ENCODE data around the gene RAB12.
"Not testable (repeated sequence)": the region's sequence is repeated elsewhere in the genome, so short reads cannot be mapped to it uniquely, and the experiment has no call there.

RAB12 gene

GRCh38 chr18:8615397-8616027, 6.3 kb downstream of the RAB12 start:
- H3K27me3 ChIP-seq (replicated peaks; ENCODE audit: control insufficient read depth, insufficient read depth, low read length) = no peaks in the 10 kb centered on the region
- H3K4me3 ChIP-seq (ENCODE audit: low read length) = peak overlapping the region; percentile 27
- no peaks in the 10 kb centered on the region for H3K36me3 ChIP-seq (ENCODE audit: control insufficient read depth, insufficient read depth, low read length, severe bottlenecking)
- no peaks in the 10 kb centered on the region for H3K9me3 ChIP-seq (ENCODE audit: control insufficient read depth, low read length)
- H3K4me1 ChIP-seq (ENCODE audit: control insufficient read depth, insufficient read depth, low read length) = peaks cover 33% of the 10 kb centered on the region
- H3K9ac ChIP-seq (ENCODE audit: low read length) = peak overlapping the region; percentile 6
- DNase-seq (ENCODE audit: low read depth) = peak; percentile 94

DNA sequence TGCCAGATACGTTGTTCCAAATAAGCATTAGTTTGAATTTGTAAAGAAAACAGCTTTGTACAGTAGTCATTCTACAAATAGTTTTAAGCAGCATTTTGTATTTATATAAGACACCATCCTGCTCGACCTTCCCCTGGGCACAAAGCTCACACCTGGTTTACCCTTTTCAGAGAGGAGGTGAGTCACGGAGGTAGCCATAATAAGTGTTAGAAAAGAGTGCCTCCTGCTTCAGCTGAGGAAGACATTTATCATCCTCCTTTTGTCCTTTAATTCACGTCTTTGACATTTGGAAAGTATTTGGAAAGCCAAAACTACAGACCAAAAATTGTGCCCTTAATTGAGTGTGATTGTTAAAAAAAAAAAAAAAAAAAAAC, 6.8 kb downstream of the RAB12 start:
- H3K4me3 ChIP-seq (ENCODE audit: low read length) = peak overlapping the region; percentile 27
- H3K27me3 ChIP-seq (replicated peaks; ENCODE audit: control insufficient read depth, insufficient read depth, low read length) = no peaks in the 10 kb centered on the region
- H3K9me3 ChIP-seq (ENCODE audit: control insufficient read depth, low read length) = no peaks in the 10 kb centered on the region
- DNase-seq (ENCODE audit: low read depth) = no peak
- peaks cover 28% of the 10 kb centered on the region for H3K4me1 ChIP-seq (ENCODE audit: control insufficient read depth, insufficient read depth, low read length)
- H3K36me3 ChIP-seq (ENCODE audit: control insufficient read depth, insufficient read depth, low read length, severe bottlenecking) = no peaks in the 10 kb centered on the region
- H3K9ac ChIP-seq (ENCODE audit: low read length) = peak overlapping the region; percentile 6

GRCh38 chr18:8617907-8618306, 8.7 kb downstream of the RAB12 start:
- no peak overlapping the region for H3K4me3 ChIP-seq (ENCODE audit: low read length)
- H3K4me1 ChIP-seq (ENCODE audit: control insufficient read depth, insufficient read depth, low read length) = peaks cover 18% of the 10 kb centered on the region
- H3K9ac ChIP-seq (ENCODE audit: low read length) = no peak overlapping the region
- no peaks in the 10 kb centered on the region for H3K9me3 ChIP-seq (ENCODE audit: control insufficient read depth, low read length)
- no peaks in the 10 kb centered on the region for H3K36me3 ChIP-seq (ENCODE audit: control insufficient read depth, insufficient read depth, low read length, severe bottlenecking)
- DNase-seq (ENCODE audit: low read depth) = no peak
- no peaks in the 10 kb centered on the region for H3K27me3 ChIP-seq (replicated peaks; ENCODE audit: control insufficient read depth, insufficient read depth, low read length)

DNA sequence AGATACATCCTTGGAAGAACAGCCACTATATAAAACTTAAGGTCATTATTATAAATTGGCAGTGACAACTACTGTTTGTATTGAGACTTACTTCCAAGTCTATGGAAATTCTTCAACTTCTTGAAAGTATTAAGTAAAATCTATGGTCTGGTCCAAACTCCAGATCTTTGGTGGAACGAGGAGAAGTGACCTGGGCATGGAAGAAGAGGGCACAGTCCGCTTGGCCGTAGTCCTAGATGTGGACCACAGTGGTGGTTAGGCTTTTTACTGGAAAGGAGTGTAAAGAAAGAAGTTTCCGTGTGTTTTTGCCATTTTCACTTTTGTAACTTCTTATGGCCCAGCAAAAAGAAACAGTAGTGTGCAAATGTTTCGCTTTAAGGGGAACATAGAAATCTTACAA, 9.8 kb downstream of the RAB12 start:
- Histone ChIP-seq H3K4me3 (ENCODE audit: low read length) (no peak overlapping the region), H3K36me3 (ENCODE audit: control insufficient read depth, insufficient read depth, low read length, severe bottlenecking) (no peaks in the 10 kb centered on the region), H3K9me3 (ENCODE audit: control insufficient read depth, low read length) (no peaks in the 10 kb centered on the region), H3K9ac (ENCODE audit: low read length) (no peak overlapping the region), H3K27me3 (replicated peaks; ENCODE audit: control insufficient read depth, insufficient read depth, low read length) (no peaks in the 10 kb centered on the region), H3K4me1 (ENCODE audit: control insufficient read depth, insufficient read depth, low read length) (peaks cover 24% of the 10 kb centered on the region)
- no peak for DNase-seq (ENCODE audit: low read depth)

- Histone ChIP-seq H3K9ac (ENCODE audit: low read length) (no peak overlapping the region), H3K4me3 (ENCODE audit: low read length) (no peak overlapping the region), H3K27me3 (replicated peaks; ENCODE audit: control insufficient read depth, insufficient read depth, low read length) (no peaks in the 10 kb centered on the region), H3K4me1 (ENCODE audit: control insufficient read depth, insufficient read depth, low read length) (peaks cover 23% of the 10 kb centered on the region), H3K36me3 (ENCODE audit: control insufficient read depth, insufficient read depth, low read length, severe bottlenecking) (peaks cover 1% of the 10 kb centered on the region), H3K9me3 (ENCODE audit: control insufficient read depth, low read length) (no peaks in the 10 kb centered on the region)
- DNase-seq (ENCODE audit: low read depth) = no peak
Observed at GRCh38 chr18:8619835-8620577, 10.8 kb downstream of the RAB12 start.

GRCh38 chr18:8620845-8621244, 11.6 kb downstream of the RAB12 start:
- Histone ChIP-seq H3K36me3 (ENCODE audit: control insufficient read depth, insufficient read depth, low read length, severe bottlenecking) (peaks cover 9% of the 10 kb centered on the region), H3K9ac (ENCODE audit: low read length) (no peak overlapping the region), H3K9me3 (ENCODE audit: control insufficient read depth, low read length) (no peaks in the 10 kb centered on the region), H3K27me3 (replicated peaks; ENCODE audit: control insufficient read depth, insufficient read depth, low read length) (no peaks in the 10 kb centered on the region), H3K4me1 (ENCODE audit: control insufficient read depth, insufficient read depth, low read length) (peaks cover 14% of the 10 kb centered on the region), H3K4me3 (ENCODE audit: low read length) (no peak overlapping the region)
- no peak for DNase-seq (ENCODE audit: low read depth)

GRCh38 chr18:8622625-8623024, 13.4 kb downstream of the RAB12 start:
- H3K36me3 ChIP-seq (ENCODE audit: control insufficient read depth, insufficient read depth, low read length, severe bottlenecking) = peaks cover 26% of the 10 kb centered on the region
- H3K9ac ChIP-seq (ENCODE audit: low read length); H3K4me1 ChIP-seq (ENCODE audit: control insufficient read depth, insufficient read depth, low read length); H3K9me3 ChIP-seq (ENCODE audit: control insufficient read depth, low read length); H3K4me3 ChIP-seq (ENCODE audit: low read length); H3K27me3 ChIP-seq (replicated peaks; ENCODE audit: control insufficient read depth, insufficient read depth, low read length); DNase-seq (ENCODE audit: low read depth): not testable (repeated sequence)

GRCh38 chr18:8623549-8624106, 14.4 kb downstream of the RAB12 start:
- Histone ChIP-seq H3K9ac (ENCODE audit: low read length) (no peak overlapping the region), H3K4me3 (ENCODE audit: low read length) (no peak overlapping the region), H3K27me3 (replicated peaks; ENCODE audit: control insufficient read depth, insufficient read depth, low read length) (no peaks in the 10 kb centered on the region), H3K36me3 (ENCODE audit: control insufficient read depth, insufficient read depth, low read length, severe bottlenecking) (peaks cover 31% of the 10 kb centered on the region), H3K4me1 (ENCODE audit: control insufficient read depth, insufficient read depth, low read length) (peaks cover 8% of the 10 kb centered on the region), H3K9me3 (ENCODE audit: control insufficient read depth, low read length) (no peaks in the 10 kb centered on the region)
- DNase-seq (ENCODE audit: low read depth) = peak; percentile 20

DNA sequence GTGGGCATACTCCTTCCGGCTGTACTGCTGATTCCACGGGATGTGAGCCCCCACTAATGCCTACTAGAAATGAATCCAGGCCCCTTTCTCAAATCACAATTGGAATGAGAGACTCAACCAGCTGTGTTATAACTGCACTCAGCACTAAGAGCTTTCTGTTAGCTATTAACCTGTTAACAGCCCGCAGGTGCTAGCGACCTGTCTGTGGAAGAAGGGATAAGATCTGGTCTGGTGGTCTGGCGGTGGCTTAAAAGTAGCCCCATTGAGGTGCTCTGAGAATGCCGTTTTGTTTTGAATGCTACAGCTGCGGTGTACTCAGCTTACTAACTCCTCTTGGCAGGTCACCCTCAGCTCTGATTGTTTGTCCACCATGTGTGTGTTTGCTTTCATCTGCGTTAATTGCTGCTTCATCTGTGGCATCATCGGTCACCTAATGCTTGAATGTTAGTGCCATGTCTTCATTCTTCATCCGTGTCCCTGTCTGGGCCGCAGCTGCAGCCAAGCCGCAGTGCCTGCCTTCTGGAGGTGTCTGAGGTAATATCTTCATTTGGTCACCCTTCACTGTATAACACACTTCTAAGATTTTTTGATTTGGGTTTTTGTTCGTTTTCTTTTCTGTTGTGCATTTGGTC, 16.3 kb downstream of the RAB12 start:
- Histone ChIP-seq H3K9ac (ENCODE audit: low read length) (no peak overlapping the region), H3K9me3 (ENCODE audit: control insufficient read depth, low read length) (no peaks in the 10 kb centered on the region), H3K4me3 (ENCODE audit: low read length) (no peak overlapping the region), H3K27me3 (replicated peaks; ENCODE audit: control insufficient read depth, insufficient read depth, low read length) (no peaks in the 10 kb centered on the region), H3K36me3 (ENCODE audit: control insufficient read depth, insufficient read depth, low read length, severe bottlenecking) (peaks cover 43% of the 10 kb centered on the region), H3K4me1 (ENCODE audit: control insufficient read depth, insufficient read depth, low read length) (peaks cover 12% of the 10 kb centered on the region)
- no peak for DNase-seq (ENCODE audit: low read depth)

DNA sequence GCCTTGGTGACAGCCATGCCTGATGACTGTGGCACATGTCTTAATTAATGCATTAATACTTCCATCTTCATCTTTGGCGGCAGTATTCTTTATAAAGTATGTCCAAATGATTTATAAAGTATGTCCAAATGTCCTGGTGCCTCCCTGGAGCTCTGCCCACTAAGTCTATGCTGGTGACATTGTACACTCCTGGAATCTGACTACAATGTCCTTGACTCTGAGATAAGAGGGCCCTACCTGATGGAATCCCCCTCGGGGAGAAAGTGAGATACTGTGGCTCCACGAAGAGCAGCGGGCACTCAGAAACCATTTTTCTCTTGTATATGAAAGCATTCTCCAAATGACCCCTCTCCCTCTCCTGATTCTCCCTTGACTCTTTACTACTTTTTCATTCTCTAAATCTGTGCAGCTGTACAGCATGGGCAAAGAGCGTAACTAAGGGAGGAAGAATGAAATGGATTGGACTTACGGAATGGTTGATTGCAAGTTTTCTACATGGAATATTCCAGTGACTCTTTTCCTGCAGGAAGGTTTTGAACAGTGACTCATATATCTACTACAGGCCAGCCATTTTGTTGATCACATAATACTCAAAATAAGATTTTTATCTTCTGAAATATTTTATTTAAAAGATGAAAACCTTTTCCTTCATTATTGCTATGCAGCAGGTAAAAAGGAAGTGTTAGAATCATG, 17.3 kb downstream of the RAB12 start:
- no peaks in the 10 kb centered on the region for H3K27me3 ChIP-seq (replicated peaks; ENCODE audit: control insufficient read depth, insufficient read depth, low read length)
- H3K4me3 ChIP-seq (ENCODE audit: low read length) = no peak overlapping the region
- no peak overlapping the region for H3K9ac ChIP-seq (ENCODE audit: low read length)
- H3K36me3 ChIP-seq (ENCODE audit: control insufficient read depth, insufficient read depth, low read length, severe bottlenecking) = peaks cover 46% of the 10 kb centered on the region
- no peaks in the 10 kb centered on the region for H3K9me3 ChIP-seq (ENCODE audit: control insufficient read depth, low read length)
- peaks cover 18% of the 10 kb centered on the region for H3K4me1 ChIP-seq (ENCODE audit: control insufficient read depth, insufficient read depth, low read length)
- no peak for DNase-seq (ENCODE audit: low read depth)

DNA sequence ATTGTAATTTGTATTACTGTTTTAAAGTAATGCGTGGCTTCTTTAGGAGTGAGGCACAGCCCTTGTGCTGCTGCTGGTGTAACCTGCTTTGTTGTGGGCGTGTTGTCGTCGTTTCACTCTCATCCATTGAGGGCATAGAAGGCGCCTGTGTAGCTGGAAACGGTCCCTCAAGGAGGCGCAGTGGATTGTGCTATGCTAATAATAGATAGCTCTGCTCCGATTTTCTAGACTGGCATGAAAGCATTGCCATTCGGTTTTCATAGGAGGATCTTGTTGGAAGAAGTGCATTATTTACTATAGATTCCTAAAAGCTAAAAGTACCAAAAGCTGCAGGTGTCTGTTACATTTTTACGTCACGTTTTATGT, 17.9 kb downstream of the RAB12 start:
- no peak overlapping the region for H3K4me3 ChIP-seq (ENCODE audit: low read length)
- peaks cover 46% of the 10 kb centered on the region for H3K36me3 ChIP-seq (ENCODE audit: control insufficient read depth, insufficient read depth, low read length, severe bottlenecking)
- H3K4me1 ChIP-seq (ENCODE audit: control insufficient read depth, insufficient read depth, low read length) = peaks cover 18% of the 10 kb centered on the region
- DNase-seq (ENCODE audit: low read depth) = no peak
- H3K9me3 ChIP-seq (ENCODE audit: control insufficient read depth, low read length) = no peaks in the 10 kb centered on the region
- no peaks in the 10 kb centered on the region for H3K27me3 ChIP-seq (replicated peaks; ENCODE audit: control insufficient read depth, insufficient read depth, low read length)
- no peak overlapping the region for H3K9ac ChIP-seq (ENCODE audit: low read length)

Measured in adipocyte (in vitro differentiated cells).